ENCODE measurements around the gene SHC4. TPM values are rescaled to one million over a fixed set of nuclear protein-coding genes. Genes with fewer than 3 reads are reported as not detected.

The SHC4 gene
- total RNA-seq, 2 donors from 2014 or later = 0.29 to 0.58 TPM

DNA sequence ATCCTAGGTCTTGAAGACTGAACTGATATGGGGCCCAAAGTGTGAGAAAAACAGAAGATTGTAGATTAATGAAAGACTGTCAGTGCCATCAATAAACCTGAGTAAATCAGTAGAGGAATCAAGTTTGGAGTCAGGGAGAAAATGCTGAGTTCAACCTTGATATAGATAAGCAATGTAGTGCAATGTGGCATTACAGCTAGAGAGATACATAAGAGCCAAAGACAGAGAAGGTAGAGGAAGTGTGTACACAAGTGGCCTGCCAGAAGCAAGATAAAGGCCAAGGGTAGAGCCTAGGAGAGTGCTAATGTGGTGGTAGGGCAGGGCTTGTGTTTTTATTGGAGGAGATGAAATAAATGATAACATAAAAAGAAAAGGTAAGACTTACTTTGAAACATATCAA is 111.8 kb downstream of the SHC4 start:
- Histone ChIP-seq H3K9me3 (ENCODE audit: control insufficient read depth, low read length) (no peaks in the 10 kb centered on the region), H3K4me3 (ENCODE audit: low read length) (no peak overlapping the region), H3K27ac (ENCODE audit: low read depth, low read length) (no peak overlapping the region), H3K27me3 (ENCODE audit: control insufficient read depth, insufficient read depth, low read length, poor library complexity, severe bottlenecking) (no peaks in the 10 kb centered on the region), H3K4me1 (ENCODE audit: control insufficient read depth, insufficient read depth, low read length) (no peaks in the 10 kb centered on the region), H3K9ac (ENCODE audit: extremely low read depth, low read length, poor library complexity, severe bottlenecking) (no peak overlapping the region), H3K36me3 (ENCODE audit: control insufficient read depth, insufficient read depth, low read length) (no peaks in the 10 kb centered on the region)
- Mint-ChIP-seq H3K27me3 (ENCODE audit: insufficient read depth) (peaks cover 1% of the 10 kb centered on the region), H3K27ac (no peak overlapping the region), H3K4me1 (peaks cover 15% of the 10 kb centered on the region), H3K9me3 (no peaks in the 10 kb centered on the region), H3K4me3 (no peak overlapping the region), H3K36me3 (ENCODE audit: low read depth) (no peaks in the 10 kb centered on the region)
- DNase-seq = no peak
- TF ChIP-seq, protein P1, sequence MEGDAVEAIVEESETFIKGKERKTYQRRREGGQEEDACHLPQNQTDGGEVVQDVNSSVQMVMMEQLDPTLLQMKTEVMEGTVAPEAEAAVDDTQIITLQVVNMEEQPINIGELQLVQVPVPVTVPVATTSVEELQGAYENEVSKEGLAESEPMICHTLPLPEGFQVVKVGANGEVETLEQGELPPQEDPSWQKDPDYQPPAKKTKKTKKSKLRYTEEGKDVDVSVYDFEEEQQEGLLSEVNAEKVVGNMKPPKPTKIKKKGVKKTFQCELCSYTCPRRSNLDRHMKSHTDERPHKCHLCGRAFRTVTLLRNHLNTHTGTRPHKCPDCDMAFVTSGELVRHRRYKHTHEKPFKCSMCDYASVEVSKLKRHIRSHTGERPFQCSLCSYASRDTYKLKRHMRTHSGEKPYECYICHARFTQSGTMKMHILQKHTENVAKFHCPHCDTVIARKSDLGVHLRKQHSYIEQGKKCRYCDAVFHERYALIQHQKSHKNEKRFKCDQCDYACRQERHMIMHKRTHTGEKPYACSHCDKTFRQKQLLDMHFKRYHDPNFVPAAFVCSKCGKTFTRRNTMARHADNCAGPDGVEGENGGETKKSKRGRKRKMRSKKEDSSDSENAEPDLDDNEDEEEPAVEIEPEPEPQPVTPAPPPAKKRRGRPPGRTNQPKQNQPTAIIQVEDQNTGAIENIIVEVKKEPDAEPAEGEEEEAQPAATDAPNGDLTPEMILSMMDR (conservative IDR thresholded peaks at IDR 0.05) = no peak

DNA sequence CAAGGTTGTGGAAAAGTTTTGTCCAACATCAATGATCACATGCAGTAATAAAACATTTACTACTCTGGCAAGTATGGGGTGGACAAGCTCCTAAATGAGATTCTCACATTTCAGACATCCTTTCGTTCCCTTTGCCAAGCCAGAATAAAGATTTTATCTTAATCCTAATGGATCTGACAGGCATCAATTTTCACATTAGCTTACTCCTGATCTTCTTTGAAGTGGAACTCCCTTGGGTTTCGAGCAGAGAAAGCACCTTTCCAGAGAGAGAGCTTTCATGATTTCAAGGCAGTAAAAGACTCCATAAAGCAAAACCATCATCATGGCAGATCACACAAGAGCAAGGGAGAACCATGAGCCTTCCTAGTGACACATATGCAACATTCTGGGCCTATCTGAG is 113.1 kb downstream of the SHC4 start:
- Mint-ChIP-seq H3K4me3 (no peak overlapping the region), H3K36me3 (ENCODE audit: low read depth) (no peaks in the 10 kb centered on the region), H3K27me3 (ENCODE audit: insufficient read depth) (peaks cover 1% of the 10 kb centered on the region), H3K9me3 (no peaks in the 10 kb centered on the region), H3K4me1 (peaks cover 5% of the 10 kb centered on the region), H3K27ac (no peak overlapping the region)
- Histone ChIP-seq H3K4me3 (ENCODE audit: low read length) (no peak overlapping the region), H3K9me3 (ENCODE audit: control insufficient read depth, low read length) (no peaks in the 10 kb centered on the region), H3K4me1 (ENCODE audit: control insufficient read depth, insufficient read depth, low read length) (no peaks in the 10 kb centered on the region), H3K27me3 (ENCODE audit: control insufficient read depth, insufficient read depth, low read length, poor library complexity, severe bottlenecking) (no peaks in the 10 kb centered on the region), H3K36me3 (ENCODE audit: control insufficient read depth, insufficient read depth, low read length) (no peaks in the 10 kb centered on the region), H3K27ac (ENCODE audit: low read depth, low read length) (no peak overlapping the region), H3K9ac (ENCODE audit: extremely low read depth, low read length, poor library complexity, severe bottlenecking) (no peak overlapping the region)
- WGBS, 2 experiments (ENCODE audit: insufficient coverage in 1 of 2, insufficient read length in 1 of 2) = 87 to 94% methylated on average over 2 of the region's 2 CpGs
- no peak for DNase-seq
- TF ChIP-seq, protein P1 (conservative IDR thresholded peaks at IDR 0.05) = no peak

DNA sequence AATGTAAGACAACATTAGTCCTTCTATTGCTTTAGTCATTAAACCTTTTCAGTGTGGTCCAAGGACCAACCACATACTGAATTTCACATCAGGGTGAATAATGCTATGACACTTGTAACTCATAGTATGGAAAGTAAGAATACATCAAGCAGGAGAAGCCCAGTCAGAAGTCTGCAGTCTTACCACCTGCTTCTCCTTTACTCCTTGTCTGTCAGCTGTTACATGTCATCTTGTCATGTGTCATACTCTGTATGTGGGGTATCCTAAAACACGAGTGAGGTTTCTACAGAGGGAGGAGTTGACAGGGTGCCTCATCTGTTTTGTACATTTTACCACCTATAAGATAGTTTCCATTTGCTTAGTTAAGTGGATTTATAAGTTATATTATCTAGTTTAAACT is 118.6 kb downstream of the SHC4 start:
- no peak overlapping the region for H3K4me3 ChIP-seq (ENCODE audit: low read length)
- DNase-seq = no peak
- no peak overlapping the region for H3K27ac ChIP-seq (ENCODE audit: low read depth, low read length)
- H3K9me3 Mint-ChIP-seq = no peaks in the 10 kb centered on the region
- no peak overlapping the region for H3K9ac ChIP-seq (ENCODE audit: extremely low read depth, low read length, poor library complexity, severe bottlenecking)
- H3K9me3 ChIP-seq (ENCODE audit: control insufficient read depth, low read length) = no peaks in the 10 kb centered on the region
- no CpG with 5 or more reads among the region's 1 CpG for WGBS, 2 experiments (ENCODE audit: insufficient coverage in 1 of 2, insufficient read length in 1 of 2)
- no peaks in the 10 kb centered on the region for H3K36me3 ChIP-seq (ENCODE audit: control insufficient read depth, insufficient read depth, low read length)
- H3K27me3 ChIP-seq (ENCODE audit: control insufficient read depth, insufficient read depth, low read length, poor library complexity, severe bottlenecking) = no peaks in the 10 kb centered on the region
- TF ChIP-seq, protein P1 (conservative IDR thresholded peaks at IDR 0.05) = no peak
- H3K4me3 Mint-ChIP-seq = no peak overlapping the region
- H3K4me1 ChIP-seq (ENCODE audit: control insufficient read depth, insufficient read depth, low read length) = no peaks in the 10 kb centered on the region
- no peak overlapping the region for H3K27ac Mint-ChIP-seq
- H3K36me3 Mint-ChIP-seq (ENCODE audit: low read depth) = no peaks in the 10 kb centered on the region
- H3K4me1 Mint-ChIP-seq = no peaks in the 10 kb centered on the region
- H3K27me3 Mint-ChIP-seq (ENCODE audit: insufficient read depth) = no peaks in the 10 kb centered on the region

All from endodermal cell (in vitro differentiated cells).